A549 (cell line): ENCODE results near the gene CTSH. TPM values are rescaled to one million over a fixed set of nuclear protein-coding genes. Genes with fewer than 3 reads are reported as not detected.
"Not testable (repeated sequence)": the region's sequence is repeated elsewhere in the genome, so short reads cannot be mapped to it uniquely, and the experiment has no call there.

Experiments
- ATAC-seq, 2 experiments: fragments of 200-7000 bp in 1 of 2; fragments of >200 bp in 1 of 2; cut with Nextera tagmentation in 1 of 2; cut with Tn5 transposase in 1 of 2; 3 replicates each; pipeline versions ENCODE4 v1.8.0 to v1.9.1; 2018 to 2020; ENCODE audit warnings: mild to moderate bottlenecking in 1 of 2, moderate library complexity in 1 of 2
- CTCF ChIA-PET: fragments of 300-600 bp; sonication (Branson Sonifier 250); formaldehyde crosslinking; extraction: SDS; loops from one replicate; lab custom pipeline; 2021; ENCODE audit warnings: antibody characterized with exemption, inconsistent platforms; lab: Yijun Ruan, JAX
- POLR2A ChIA-PET: fragments of 350-600 bp; formaldehyde crosslinking; extraction: SDS; loops from one replicate; lab custom pipeline; 2021; ENCODE audit warnings: antibody characterized with exemption, inconsistent platforms; lab: Yijun Ruan, JAX
- DNase-seq, 2 experiments: peaks; one replicate each; pipeline versions ENCODE4 v3.0.0 to v3.0.0-alpha.2; 2011 to 2016; ENCODE audit warnings: low read depth in 1 of 2, low spot score in 1 of 2
- FAIRE-seq: peaks from 2 replicates; lab custom pipeline; 2011; peaks lifted over from hg19 to GRCh38; lab: Jason Lieb, UNC
- H3K27ac ChIP-seq, 2 experiments: fragments of >200 bp; sonication (Bioruptor Twin); formaldehyde crosslinking; 3 replicates each; pipeline ENCODE4 v1.5.1; 2016 to 2017
- H3K4me1 ChIP-seq: fragments of >200 bp; sonication (Bioruptor Twin); formaldehyde crosslinking; 3 replicates; pipeline ENCODE4 v1.6.1; 2016
- H3K4me2 ChIP-seq: fragments of >200 bp; sonication (Bioruptor Twin); formaldehyde crosslinking; 3 replicates; pipeline ENCODE4 v1.6.1; 2016
- H3K4me3 ChIP-seq: fragments of >200 bp; sonication (Bioruptor Twin); formaldehyde crosslinking; 3 replicates; pipeline ENCODE4 v1.5.1; 2016
- H3K9me3 ChIP-seq: fragments of >200 bp; sonication (Bioruptor Twin); formaldehyde crosslinking; 3 replicates; pipeline ENCODE4 v1.6.1; 2016
- CBX2 ChIP-seq: fragments of 200-600 bp; sonication (generic); IDR thresholded peaks from 2 replicates; pipeline ENCODE4 v1.6.1; 2016; ENCODE audit warnings: low read depth, mild to moderate bottlenecking, borderline replicate concordance
- EHMT2 ChIP-seq: fragments of 200-600 bp; sonication (generic); IDR thresholded peaks from 2 replicates; pipeline ENCODE4 v1.6.1; 2016; ENCODE audit warnings: antibody characterized with exemption, low read depth, mild to moderate bottlenecking, moderate library complexity
- EP300 ChIP-seq, 2 experiments: fragments of >200 bp; sonication (Bioruptor Twin); formaldehyde crosslinking; IDR thresholded peaks; 2 replicates in 1 of 2; 3 replicates in 1 of 2; pipeline ENCODE4 v1.6.1; 2016 to 2017
- FOSL2 ChIP-seq, 2 experiments: fragments of 450-650 bp in 1 of 2; fragments of >200 bp in 1 of 2; sonication (Bioruptor Twin) in 1 of 2; formaldehyde crosslinking; IDR thresholded peaks; 2 replicates each; pipeline versions ENCODE4 v1.5.0 to v1.6.1; 2016 to 2020; ENCODE audit warnings: mild to moderate bottlenecking in 1 of 2, moderate library complexity in 1 of 2
- HES2 ChIP-seq: fragments of >200 bp; sonication (Bioruptor Twin); formaldehyde crosslinking; IDR thresholded peaks from 2 replicates; pipeline ENCODE4 v1.6.1; 2016
- HMGXB4 ChIP-seq: fragments of 250-450 bp; sonication (Bioruptor Pico); IDR thresholded peaks from 2 replicates; pipeline ENCODE4 v1.5.0; 2021; ENCODE audit warnings: mild to moderate bottlenecking, moderate library complexity, borderline replicate concordance
- HOXB13 ChIP-seq: fragments of 250-450 bp; sonication (Bioruptor Pico); IDR thresholded peaks from 2 replicates; pipeline ENCODE4 v1.5.0; 2020; ENCODE audit warnings: low read depth, mild to moderate bottlenecking, moderate library complexity
- HOXB5 ChIP-seq: fragments of 250-450 bp; sonication (Bioruptor Pico); IDR thresholded peaks from 2 replicates; pipeline ENCODE4 v1.5.0; 2020; ENCODE audit warnings: mild to moderate bottlenecking, moderate library complexity
- MAFK ChIP-seq: fragments of 450-650 bp; IDR thresholded peaks from 2 replicates; pipeline ENCODE4 v1.6.1; 2014; ENCODE audit not compliant: partially characterized antibody
- MYC ChIP-seq: IDR thresholded peaks from 2 replicates; pipeline ENCODE4 v1.6.1; 2012; ENCODE audit warnings: mild to moderate bottlenecking, inconsistent platforms, low read length, improper control_type of control experiment, borderline replicate concordance
- NPAS2 ChIP-seq: fragments of 250-450 bp; sonication (Bioruptor Pico); IDR thresholded peaks from 2 replicates; pipeline ENCODE4 v1.8.0; 2022; ENCODE audit warnings: mild to moderate bottlenecking, moderate library complexity, borderline replicate concordance
- POLR2AphosphoS2 ChIP-seq: conservative IDR thresholded peaks from 2 replicates; pipeline ENCODE4 v1.6.1; 2012; ENCODE audit warnings: low read length, improper control_type of control experiment, inconsistent platforms
- RCOR1 ChIP-seq: fragments of 150-350 bp; IDR thresholded peaks from 2 replicates; pipeline ENCODE4 v1.6.1; 2014; ENCODE audit warnings: antibody characterized with exemption, low read length, low read depth
- RFX5 ChIP-seq: fragments of 450-650 bp; IDR thresholded peaks from 2 replicates; pipeline ENCODE4 v1.7.1; 2014; ENCODE audit warnings: antibody characterized with exemption, mild to moderate bottlenecking, moderate library complexity
- ZNF302 ChIP-seq: fragments of 250-450 bp; sonication (Bioruptor Pico); IDR thresholded peaks from 2 replicates; pipeline ENCODE4 v1.9.0; 2021; ENCODE audit warnings: inconsistent platforms, mild to moderate bottlenecking, moderate library complexity
- WGBS: methylation state at CpG from one replicate; pipeline ENCODE4 v1.1.6; 2017; ENCODE audit errors: missing lambda C conversion rate; 5-methylcytosine and 5-hydroxymethylcytosine counted together
- polyA plus RNA-seq, 4 experiments: library from polyadenylated mRNA; depleted of rRNA in 3 of 4; stranded (reverse); fragments of >200 nt; fragmentation: RNase III in 1 of 4; extraction: RNeasy Plus Mini Kit Qiagen cat#74134 plus additional on column Dnase treatment in 1 of 4; gene quantifications; 2 replicates in 3 of 4; 3 replicates in 1 of 4; pipeline ENCODE4 v1.2.3, GENCODE V29; 2011 to 2017
- TF ChIP-seq, protein P1 (sequence below): fragments of 450-650 bp; IDR thresholded peaks from 2 replicates; pipeline ENCODE4 v1.6.1; 2014; ENCODE audit warnings: antibody characterized with exemption

The CTSH gene
- polyA plus RNA-seq, 2 of the 4 experiments (the other 2 are of a cell fraction), result 25.2 to 33.3 TPM

- no peak for ATAC-seq
- 84% methylated on average over 6 of the region's 6 CpGs for WGBS
- H3K27ac ChIP-seq, result no peak overlapping the region
- H3K4me2 ChIP-seq, result peak overlapping the region; percentile 31; the same call in 2 of the 3 replicates
- no peak for DNase-seq
- POLR2A ChIA-PET, result interaction anchor here (0.7 to 0.9 kb wide), 2 partner anchors 9 to 20 kb away, joined by 3 to 4 read pairs; no protein-coding TSS in a partner anchor
- H3K4me3 ChIP-seq, result no peak overlapping the region
- CTCF ChIA-PET, result interaction anchor here (0.8 to 9.5 kb wide), 7 partner anchors 8 to 278 kb away, joined by 3 to 150 read pairs (median 3); no protein-coding TSS in a partner anchor
- TF ChIP-seq, protein P1, sequence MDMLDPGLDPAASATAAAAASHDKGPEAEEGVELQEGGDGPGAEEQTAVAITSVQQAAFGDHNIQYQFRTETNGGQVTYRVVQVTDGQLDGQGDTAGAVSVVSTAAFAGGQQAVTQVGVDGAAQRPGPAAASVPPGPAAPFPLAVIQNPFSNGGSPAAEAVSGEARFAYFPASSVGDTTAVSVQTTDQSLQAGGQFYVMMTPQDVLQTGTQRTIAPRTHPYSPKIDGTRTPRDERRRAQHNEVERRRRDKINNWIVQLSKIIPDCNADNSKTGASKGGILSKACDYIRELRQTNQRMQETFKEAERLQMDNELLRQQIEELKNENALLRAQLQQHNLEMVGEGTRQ, result no peak
- TF ChIP-seq FOSL2 (IDR thresholded peaks at IDR 0.05) (no peak), FOSL2 (CRISPR knock-in tag; IDR thresholded peaks at IDR 0.05) (0 out of 2 replicates have a peak, but pooled peaks have one; percentile 3), MAFK (peak; percentile 74)
- no peak for FAIRE-seq
- H3K9me3 ChIP-seq, result no peaks in the 10 kb centered on the region
- H3K4me1 ChIP-seq, result peaks cover 22% of the 10 kb centered on the region
Measured at GRCh38 chr15:78904599-78905358, 40.1 kb downstream of the CTSH start.

GRCh38 chr15:78902281-78903032 is 42.4 kb downstream of the CTSH start:
- H3K27ac ChIP-seq, ATAC-seq, H3K4me2 ChIP-seq, H3K9me3 ChIP-seq, H3K4me3 ChIP-seq, FAIRE-seq, DNase-seq, POLR2A ChIA-PET: not testable (repeated sequence)
- 94% methylated on average over 13 of the region's 13 CpGs for WGBS
- CTCF ChIA-PET, result interaction anchor here (0.7 to 1.7 kb wide), 6 partner anchors 9 to 282 kb away, joined by 3 to 7 read pairs (median 4); no protein-coding TSS in a partner anchor
- peaks cover 22% of the 10 kb centered on the region for H3K4me1 ChIP-seq
- 0 out of 2 replicates have a peak, but pooled peaks have one; percentile 39 for TF ChIP-seq POLR2AphosphoS2

DNA sequence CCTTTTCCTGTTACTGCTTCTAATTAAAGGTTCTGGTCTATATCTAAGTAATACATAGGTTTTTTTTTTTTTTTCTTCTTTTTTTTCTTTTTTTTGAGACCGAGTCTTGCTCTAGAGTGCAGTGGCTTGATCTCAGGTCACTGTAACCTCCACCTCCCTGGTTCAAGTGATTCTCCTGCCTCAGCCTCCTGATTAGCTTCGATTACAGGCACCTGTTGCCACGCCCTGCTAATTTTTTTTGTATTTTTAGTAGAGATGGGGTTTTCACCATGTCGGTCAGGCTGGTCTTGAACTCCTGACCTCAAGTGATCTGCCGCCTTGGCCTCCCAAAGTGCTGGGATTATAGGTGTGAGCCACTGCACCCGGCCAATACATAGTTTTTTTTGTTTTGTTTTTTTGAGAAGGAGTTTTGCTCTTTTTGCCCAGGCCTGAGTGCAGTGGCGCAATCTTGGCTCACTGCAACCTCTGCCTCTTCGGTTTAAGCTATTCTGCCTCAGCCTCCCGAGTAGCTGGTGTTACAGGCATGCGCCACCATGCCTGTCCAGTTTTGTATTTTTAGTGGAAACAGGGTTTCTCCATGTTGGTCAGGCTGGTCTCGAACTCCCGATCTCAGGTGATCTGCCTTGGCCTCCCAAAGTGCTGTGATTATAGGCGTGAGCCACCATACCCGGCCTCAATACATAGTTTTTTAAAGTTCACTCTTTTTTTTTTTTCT is 43.9 kb downstream of the CTSH start:
- WGBS, result 95% methylated on average over 14 of the region's 14 CpGs
- not testable (repeated sequence) for DNase-seq, FAIRE-seq, H3K9me3 ChIP-seq, H3K4me3 ChIP-seq, H3K4me2 ChIP-seq, ATAC-seq, H3K27ac ChIP-seq
- ChIA-PET CTCF (interaction anchor here (0.9 to 4.0 kb wide), 6 partner anchors 8 to 263 kb away, joined by 3 to 32 read pairs (median 4); no protein-coding TSS in a partner anchor), POLR2A (interaction anchor here (0.7 kb wide), 1 partner anchor 20 kb away, joined by 8 read pairs; no protein-coding TSS in a partner anchor)
- 0 out of 2 replicates have a peak, but pooled peaks have one; percentile 5 for TF ChIP-seq POLR2AphosphoS2
- H3K4me1 ChIP-seq, result peaks cover 13% of the 10 kb centered on the region

- Histone ChIP-seq H3K4me2 (no peak overlapping the region), H3K27ac (no peak overlapping the region), H3K9me3 (no peaks in the 10 kb centered on the region), H3K4me3 (no peak overlapping the region), H3K4me1 (no peaks in the 10 kb centered on the region)
- CTCF ChIA-PET, result interaction anchor here (1.0 to 4.0 kb wide), 5 partner anchors 10 to 286 kb away, joined by 3 to 32 read pairs (median 4); partner anchors contain the start of gene MORF4L1
- POLR2A ChIA-PET, result no interaction called here
- ATAC-seq (no peak), FAIRE-seq (no peak), DNase-seq (no peak)
- peak; percentile 71; the same call in 1 of the 2 replicates for TF ChIP-seq POLR2AphosphoS2
- no peak for TF ChIP-seq MYC
- 97% methylated on average over 4 of the region's 4 CpGs for WGBS
Measured at GRCh38 chr15:78898540-78898939, 46.3 kb downstream of the CTSH start.

GRCh38 chr15:78895471-78895870 is 49.4 kb downstream of the CTSH start:
- no peaks in the 10 kb centered on the region for H3K9me3 ChIP-seq
- no peaks in the 10 kb centered on the region for H3K4me1 ChIP-seq
- no peak for ATAC-seq
- H3K4me2 ChIP-seq, result no peak overlapping the region
- H3K27ac ChIP-seq, result no peak overlapping the region
- H3K4me3 ChIP-seq, result no peak overlapping the region
- 93% methylated on average over 3 of the region's 3 CpGs for WGBS
- no peak for FAIRE-seq
- ChIA-PET POLR2A (interaction anchor here (0.6 to 1.0 kb wide), 2 partner anchors 10 to 21 kb away, joined by 4 to 6 read pairs; no protein-coding TSS in a partner anchor), CTCF (interaction anchor here (1.2 kb wide), 1 partner anchor 15 kb away, joined by 7 read pairs; no protein-coding TSS in a partner anchor)
- no peak for DNase-seq
- TF ChIP-seq ZNF302 (CRISPR knock-in tag) (no peak), EHMT2 (no peak), HOXB13 (no peak), HES2 (no peak), HMGXB4 (no peak), HOXB5 (CRISPR knock-in tag) (no peak), NPAS2 (CRISPR knock-in tag) (no peak), MAFK (no peak), EP300 (IDR thresholded peaks at IDR 0.05) (no peak), RCOR1 (no peak), CBX2 (no peak), RFX5 (no peak)
